Epithelial cell of proximal tubule (primary cell): Measurements from ENCODE around the gene GAR1. TPM values are rescaled to one million over a fixed set of nuclear protein-coding genes. Genes with fewer than 3 reads are reported as not detected.
"Not testable (repeated sequence)": the region's sequence is repeated elsewhere in the genome, so short reads cannot be mapped to it uniquely, and the experiment has no call there.

ENCODE experiments used
- DNase-seq: peaks from one replicate; pipeline ENCODE4 v3.0.0-alpha.2; 2011; ENCODE audit warnings: low read depth
- H3K4me3 ChIP-seq: 2 replicates; pipeline ENCODE4 v1.5.1; 2011; ENCODE audit warnings: low read depth, mild to moderate bottlenecking, low read length
- total RNA-seq: library from RNA; depleted of rRNA; stranded (reverse); fragments of >200 nt; gene quantifications from 2 replicates; pipeline ENCODE4 v1.2.3, GENCODE V29; 2015
- TF ChIP-seq, protein P1 (sequence below): conservative IDR thresholded peaks from 2 replicates; pipeline ENCODE4 v1.5.1; 2012; ENCODE audit warnings: low read depth, mild to moderate bottlenecking, low read length

GAR1 gene
- total RNA-seq: 12.7 and 27.7 TPM in 2 replicates

DNA sequence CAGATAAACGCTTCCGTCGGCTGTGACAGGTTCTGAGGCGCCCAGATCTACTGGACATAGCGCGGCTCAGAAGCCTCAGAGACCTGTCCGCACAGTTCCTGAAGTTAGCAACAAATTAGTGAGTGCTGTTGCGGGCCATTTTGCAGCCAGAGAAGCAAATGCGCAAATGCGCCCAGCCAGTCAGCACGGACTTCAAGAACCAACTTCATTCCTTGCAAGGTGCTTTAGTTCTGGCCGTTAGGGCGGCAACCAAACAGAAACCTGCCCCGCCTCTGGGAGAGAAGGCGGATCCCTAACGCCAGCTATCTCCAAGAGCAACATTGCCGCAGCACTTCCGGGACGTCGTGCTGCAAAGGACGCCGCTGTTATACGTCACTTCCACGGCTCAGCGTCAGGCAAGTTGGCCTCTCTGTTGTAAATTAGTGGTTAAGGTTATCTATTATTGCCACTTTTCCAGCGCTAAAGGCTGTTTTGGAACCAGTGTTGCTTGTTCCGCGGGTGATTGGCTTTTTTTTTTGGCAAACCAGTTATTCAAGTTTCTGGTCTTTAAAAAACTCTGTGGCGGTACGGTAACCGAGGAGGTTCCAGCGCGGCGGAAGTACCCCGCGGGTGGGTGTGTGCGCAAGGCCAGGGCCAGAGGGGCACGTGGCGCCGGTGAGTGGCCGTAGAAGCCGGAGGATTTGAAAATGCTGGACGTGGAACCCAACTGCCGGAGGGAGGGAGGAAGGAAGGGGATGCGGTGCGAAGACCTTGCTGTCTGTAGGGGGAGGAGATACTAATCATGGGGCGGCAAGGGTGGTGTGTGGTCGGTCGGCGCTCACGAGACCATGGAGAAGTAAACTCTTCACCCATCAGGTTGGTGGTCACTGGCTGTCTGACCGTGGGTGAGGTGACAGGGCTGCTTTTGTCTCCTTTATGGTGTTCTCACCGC, at the start of gene GAR1:
Gene GAR1 (plus strand): TSS at position 612 of the 931 bp plus-strand sequence. CDS start 403 bp downstream, outside the sequence.
- DNase-seq: peak; percentile 80
- peak within 1 kb of the TSS; percentile 98 for H3K4me3 ChIP-seq
- TF ChIP-seq, protein P1, sequence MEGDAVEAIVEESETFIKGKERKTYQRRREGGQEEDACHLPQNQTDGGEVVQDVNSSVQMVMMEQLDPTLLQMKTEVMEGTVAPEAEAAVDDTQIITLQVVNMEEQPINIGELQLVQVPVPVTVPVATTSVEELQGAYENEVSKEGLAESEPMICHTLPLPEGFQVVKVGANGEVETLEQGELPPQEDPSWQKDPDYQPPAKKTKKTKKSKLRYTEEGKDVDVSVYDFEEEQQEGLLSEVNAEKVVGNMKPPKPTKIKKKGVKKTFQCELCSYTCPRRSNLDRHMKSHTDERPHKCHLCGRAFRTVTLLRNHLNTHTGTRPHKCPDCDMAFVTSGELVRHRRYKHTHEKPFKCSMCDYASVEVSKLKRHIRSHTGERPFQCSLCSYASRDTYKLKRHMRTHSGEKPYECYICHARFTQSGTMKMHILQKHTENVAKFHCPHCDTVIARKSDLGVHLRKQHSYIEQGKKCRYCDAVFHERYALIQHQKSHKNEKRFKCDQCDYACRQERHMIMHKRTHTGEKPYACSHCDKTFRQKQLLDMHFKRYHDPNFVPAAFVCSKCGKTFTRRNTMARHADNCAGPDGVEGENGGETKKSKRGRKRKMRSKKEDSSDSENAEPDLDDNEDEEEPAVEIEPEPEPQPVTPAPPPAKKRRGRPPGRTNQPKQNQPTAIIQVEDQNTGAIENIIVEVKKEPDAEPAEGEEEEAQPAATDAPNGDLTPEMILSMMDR: no peak

DNA sequence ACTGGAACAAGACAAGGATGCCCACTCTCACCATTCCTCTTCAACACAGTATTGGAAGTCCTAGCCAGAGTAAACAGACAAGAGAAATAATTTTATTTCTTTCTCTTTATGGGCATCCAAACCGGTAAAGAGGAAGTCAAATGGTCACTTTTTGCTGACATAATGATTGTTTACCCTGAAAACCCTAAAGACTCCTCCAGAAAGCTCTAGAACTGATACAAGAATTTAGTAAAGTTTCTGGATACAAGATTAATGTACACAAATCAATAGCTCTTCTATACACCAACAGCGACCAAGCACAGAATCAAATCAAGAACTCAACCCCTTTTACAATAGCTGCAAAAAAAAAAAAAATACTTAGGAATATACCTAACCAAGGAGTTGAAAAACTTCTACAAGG, 33.5 kb upstream of the GAR1 start:
- not testable (repeated sequence) for DNase-seq, H3K4me3 ChIP-seq

DNA sequence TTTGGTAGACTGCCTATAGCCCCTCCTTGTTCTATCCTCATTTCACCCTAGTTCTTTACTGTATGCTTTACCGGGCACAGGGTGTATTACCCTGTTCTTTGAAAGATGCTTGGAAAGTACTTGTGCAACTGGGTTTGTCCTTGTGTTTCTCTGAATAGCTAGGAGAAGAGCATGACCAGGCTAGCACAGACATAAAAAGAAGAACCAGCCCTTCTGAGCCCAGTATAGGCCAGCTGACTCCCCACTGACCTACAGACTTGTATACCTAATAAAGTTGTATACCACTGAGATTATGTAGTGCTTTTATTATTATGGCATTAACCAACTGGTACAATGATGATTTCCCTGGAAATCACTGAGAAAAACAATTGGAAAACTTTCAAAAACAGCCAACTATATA, 28.7 kb upstream of the GAR1 start:
- TF ChIP-seq, protein P1: no peak
- no peak for DNase-seq
- no peak overlapping the region for H3K4me3 ChIP-seq

DNA sequence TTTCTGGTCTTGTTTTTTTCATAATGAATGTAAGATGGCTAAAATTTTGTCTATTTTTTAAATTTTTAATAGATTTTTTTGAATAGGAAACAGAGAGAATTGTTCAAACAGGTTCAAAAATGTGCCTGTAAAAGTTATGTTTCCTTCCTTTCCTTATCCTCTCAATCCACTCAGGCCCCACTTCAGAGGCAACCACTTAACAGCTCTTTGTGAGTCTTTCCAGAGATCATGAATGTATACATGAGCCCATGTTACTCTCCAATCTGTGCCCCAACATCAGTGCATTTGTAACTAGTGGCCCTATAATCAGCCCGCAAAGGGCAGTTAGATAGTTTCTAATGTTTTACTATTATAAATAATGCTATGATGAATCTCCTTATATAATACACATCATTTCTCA, 27.8 kb upstream of the GAR1 start:
- no peak overlapping the region for H3K4me3 ChIP-seq
- TF ChIP-seq, protein P1: no peak
- DNase-seq: no peak

DNA sequence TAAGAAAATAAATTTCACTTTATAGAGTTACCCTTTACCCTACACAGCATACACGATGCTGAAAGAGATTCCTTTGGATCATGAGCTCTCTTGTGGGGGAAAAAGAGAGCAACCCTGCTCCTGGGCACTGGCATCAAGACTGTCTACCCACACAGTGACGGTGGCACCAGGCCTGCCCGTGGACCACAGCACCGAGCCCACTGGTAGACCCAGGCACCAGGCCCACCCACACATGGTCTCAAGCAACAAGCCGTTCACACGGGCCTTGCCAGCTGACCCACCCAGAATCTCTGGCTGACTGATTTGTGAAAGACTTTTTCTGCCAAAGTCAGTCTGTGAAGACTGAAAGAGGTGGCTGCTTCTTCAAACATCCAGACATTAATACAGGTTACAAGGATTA, 20.5 kb upstream of the GAR1 start:
- DNase-seq: no peak
- TF ChIP-seq, protein P1: no peak
- H3K4me3 ChIP-seq: no peak overlapping the region

DNA sequence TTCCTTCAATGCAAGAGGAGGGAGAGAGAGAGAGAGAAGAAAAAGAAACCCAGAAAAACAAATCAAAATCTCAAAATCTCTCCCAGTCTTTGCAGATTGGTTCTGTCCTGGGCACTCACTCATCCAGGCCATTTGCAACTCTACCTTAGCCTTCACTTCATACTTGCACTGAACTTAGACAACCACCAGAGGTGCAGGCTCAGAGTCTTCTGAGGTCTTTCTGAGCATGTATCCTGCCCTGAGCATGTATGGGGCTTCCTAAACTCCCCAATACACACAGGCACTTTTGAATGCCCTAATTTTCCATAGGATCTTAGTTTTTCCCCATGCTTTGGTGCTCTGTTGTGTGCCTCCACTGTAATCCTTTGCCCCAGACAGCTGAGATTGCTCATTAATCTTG, 16.7 kb upstream of the GAR1 start:
- no peak for DNase-seq
- TF ChIP-seq, protein P1: peak; percentile 32
- H3K4me3 ChIP-seq: no peak overlapping the region

DNA sequence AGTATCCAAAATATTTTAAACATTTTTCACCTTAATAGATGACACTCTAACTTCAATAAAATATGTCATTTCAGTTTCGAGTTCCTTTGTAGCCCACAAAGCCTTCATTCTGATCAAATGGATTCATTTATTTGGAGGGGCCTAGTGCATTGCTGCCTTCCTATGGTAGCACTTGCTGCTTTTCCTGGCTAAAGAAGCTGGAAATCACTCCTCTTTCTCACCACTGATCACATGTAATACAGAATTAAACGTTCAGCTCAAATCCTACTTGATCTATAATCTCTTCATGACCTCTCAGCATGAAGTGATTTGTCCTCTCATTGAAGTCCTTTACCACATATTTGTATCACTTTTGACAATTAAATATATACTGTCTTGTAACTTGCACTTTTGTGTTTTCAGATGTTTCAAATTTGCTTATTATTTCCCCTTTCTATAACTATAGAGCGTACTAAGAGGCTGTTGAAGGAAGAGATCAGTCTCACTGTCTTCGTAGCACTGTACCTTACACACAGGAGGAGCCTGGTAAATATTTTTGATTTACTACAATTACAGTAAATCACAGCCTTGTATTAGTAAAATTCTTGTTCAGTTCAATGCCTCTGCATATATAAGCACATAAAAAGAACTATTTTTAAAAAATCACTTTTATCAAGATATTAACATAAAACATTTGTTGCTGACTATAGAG, 14.3 kb upstream of the GAR1 start:
- DNase-seq: no peak
- H3K4me3 ChIP-seq: peak overlapping the region; percentile 65
- TF ChIP-seq, protein P1: no peak
